ENCODE data around the gene CTTN.

CTTN gene

DNA sequence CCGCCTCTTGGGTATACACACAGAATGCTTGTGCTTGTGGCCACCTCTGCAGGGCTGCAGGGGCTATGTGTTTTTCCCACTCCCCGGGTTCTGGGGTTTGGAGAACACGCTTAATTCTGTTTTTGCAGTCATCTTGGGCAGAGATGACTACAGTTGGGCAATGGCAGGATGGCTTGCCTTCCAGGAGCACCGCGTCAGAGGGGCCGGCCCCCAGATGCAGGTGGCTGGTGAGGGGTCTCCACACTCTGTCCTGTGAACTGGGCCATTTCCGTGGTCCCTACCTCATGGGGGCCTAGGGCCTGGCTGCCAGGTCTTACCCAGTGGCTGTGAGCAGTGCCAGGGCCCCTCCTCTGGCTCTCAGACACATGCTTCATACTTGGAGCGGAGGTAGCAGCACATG, 68.3 kb downstream of the CTTN start:
- TF ChIP-seq CTCF (IDR thresholded peaks at IDR 0.05; ENCODE audit: low read depth, low read length): no peak
- no peak for DNase-seq (ENCODE audit: low read depth in 2 of 2)

DNA sequence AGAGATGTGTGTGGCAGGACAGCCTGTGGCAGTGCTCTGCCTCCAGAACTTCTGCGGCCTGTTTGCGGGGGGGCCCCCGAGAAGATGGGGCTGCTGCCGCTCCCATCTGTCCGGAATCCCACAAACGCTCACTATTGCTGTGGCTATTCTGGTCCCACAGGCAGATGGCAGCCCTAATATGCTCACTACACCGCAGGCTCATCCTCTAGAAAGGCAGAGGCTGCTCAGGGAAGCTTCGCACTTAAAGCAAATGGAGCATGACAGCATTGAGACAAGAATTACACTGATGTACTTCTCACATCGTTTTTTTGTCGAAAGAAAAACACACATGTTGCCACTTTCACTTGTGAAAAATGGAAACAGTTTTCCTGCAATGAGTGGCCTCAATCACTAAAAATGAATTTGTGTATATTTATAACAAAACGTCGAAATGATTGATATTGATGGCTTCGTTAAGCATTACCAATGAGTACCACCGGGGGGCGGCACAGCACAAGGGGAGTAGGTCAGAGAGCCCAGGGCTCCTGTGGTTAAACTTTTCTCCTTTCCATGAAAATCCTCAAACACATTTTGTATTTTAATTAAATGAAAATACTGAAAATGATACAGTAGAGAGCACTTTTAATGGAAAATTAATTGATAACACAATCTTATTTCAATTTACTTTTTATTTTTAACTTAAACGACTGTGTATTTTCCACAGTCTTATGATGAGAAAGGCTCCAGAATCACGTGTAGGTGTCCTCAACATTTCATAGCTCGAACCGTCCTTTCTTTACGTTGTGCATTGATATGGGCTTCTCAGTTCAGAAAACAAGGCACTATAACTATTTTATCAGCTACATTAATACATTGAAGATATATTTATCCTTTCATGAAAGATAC, 69.1 kb downstream of the CTTN start:
- peak; percentile 80 for TF ChIP-seq CTCF (IDR thresholded peaks at IDR 0.05; ENCODE audit: low read depth, low read length)
- DNase-seq (ENCODE audit: low read depth in 2 of 2): peak; percentile 65 to 66
- H3K4me3 ChIP-seq (replicated peaks in 1 of 2; ENCODE audit: low read depth in 2 of 2, low read length in 2 of 2): no peak overlapping the region

More for the DNA sequence above, 68.3 kb downstream of the CTTN start:
- no peak overlapping the region for H3K4me3 ChIP-seq (replicated peaks in 1 of 2; ENCODE audit: low read depth in 2 of 2, low read length in 2 of 2)

- TF ChIP-seq CTCF (IDR thresholded peaks at IDR 0.05; ENCODE audit: low read depth, low read length): no peak
- H3K4me3 ChIP-seq (replicated peaks in 1 of 2; ENCODE audit: low read depth in 2 of 2, low read length in 2 of 2): no peak overlapping the region
- DNase-seq (ENCODE audit: low read depth in 2 of 2): peak in 1 of 2 donors; percentile 34
These were observed 70.2 kb downstream of the CTTN start for GRCh38 chr11:70468256-70469195.

DNA sequence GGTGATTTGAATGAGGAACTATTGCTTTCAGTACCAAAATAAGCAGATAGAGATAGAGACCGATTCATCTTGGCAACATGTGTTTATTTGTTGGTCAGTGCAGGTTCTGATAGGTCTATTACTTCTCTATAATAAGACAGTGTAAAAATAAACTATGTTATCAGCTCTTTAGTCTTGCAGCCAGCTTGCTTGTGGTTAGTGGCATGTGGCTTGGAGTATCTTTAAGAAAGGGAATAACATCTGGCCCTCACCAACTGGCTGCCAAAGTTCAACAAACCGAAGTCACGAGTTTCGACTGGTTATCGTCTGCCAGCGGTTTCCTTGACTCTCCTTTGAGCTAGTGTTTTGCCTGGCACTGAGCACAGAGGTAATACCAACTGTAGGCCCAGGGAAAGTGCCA, 71.8 kb downstream of the CTTN start:
- no peak overlapping the region for H3K4me3 ChIP-seq (replicated peaks in 1 of 2; ENCODE audit: low read depth in 2 of 2, low read length in 2 of 2)
- TF ChIP-seq CTCF (IDR thresholded peaks at IDR 0.05; ENCODE audit: low read depth, low read length): no peak
- DNase-seq (ENCODE audit: low read depth in 2 of 2): peak in 1 of 2 donors; percentile 55

DNA sequence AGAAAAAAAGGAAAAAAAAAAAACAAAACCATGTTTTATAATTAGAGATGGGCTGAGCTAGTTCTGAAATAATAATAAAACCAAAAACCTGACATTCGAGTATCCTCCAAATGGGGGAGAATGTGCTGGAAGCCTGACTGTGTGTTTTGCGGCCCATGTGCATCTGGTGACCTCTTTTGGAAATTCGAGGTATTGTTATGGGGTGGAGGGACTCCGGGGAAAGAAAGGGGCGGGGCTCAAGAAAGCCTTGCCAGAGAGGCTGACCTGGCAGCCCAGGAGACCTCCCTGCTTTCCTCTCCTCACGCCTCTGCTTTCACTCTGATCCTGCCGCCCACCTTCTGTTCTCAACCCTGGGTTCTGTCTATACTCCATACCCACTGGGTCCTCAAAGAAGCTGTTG, 72.9 kb downstream of the CTTN start:
- DNase-seq (ENCODE audit: low read depth in 2 of 2): peak; percentile 48 to 53
- no peak overlapping the region for H3K4me3 ChIP-seq (replicated peaks in 1 of 2; ENCODE audit: low read depth in 2 of 2, low read length in 2 of 2)
- peak; percentile 45 for TF ChIP-seq CTCF (IDR thresholded peaks at IDR 0.05; ENCODE audit: low read depth, low read length)

DNA sequence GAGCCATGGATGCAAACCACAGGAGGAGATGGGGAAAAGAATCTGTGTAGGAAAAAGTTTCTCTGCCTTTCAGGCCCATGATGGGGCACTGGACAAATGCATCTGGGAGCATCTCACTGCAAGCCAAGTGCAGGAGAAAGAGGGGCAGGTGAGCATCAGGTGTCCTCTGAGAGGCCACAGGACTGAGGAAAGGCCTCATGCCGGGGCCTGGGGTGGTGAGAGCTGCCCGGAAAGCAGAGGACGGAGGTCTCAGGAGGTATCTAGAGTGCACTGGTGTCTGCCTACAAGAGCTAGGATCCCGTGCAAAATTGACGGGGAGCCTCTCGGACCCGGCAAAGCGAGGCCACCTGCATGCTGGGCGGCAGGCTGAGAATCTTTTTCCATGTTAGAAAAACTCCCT, 73.9 kb downstream of the CTTN start:
- TF ChIP-seq CTCF (IDR thresholded peaks at IDR 0.05; ENCODE audit: low read depth, low read length): no peak
- DNase-seq (ENCODE audit: low read depth in 2 of 2): no peak
- no peak overlapping the region for H3K4me3 ChIP-seq (replicated peaks in 1 of 2; ENCODE audit: low read depth in 2 of 2, low read length in 2 of 2)

All from cardiac fibroblast (primary cell).